ENCODE results near the gene ZSWIM4. TPM values are rescaled to one million over a fixed set of nuclear protein-coding genes. Genes with fewer than 3 reads are reported as not detected.

The ZSWIM4 gene
- total and polyA plus RNA-seq, 2 of the 13 experiments (the other 11 are each of a cell fraction or from before 2014, with no cell fraction given): 0.33 to 0.86 TPM

DNA sequence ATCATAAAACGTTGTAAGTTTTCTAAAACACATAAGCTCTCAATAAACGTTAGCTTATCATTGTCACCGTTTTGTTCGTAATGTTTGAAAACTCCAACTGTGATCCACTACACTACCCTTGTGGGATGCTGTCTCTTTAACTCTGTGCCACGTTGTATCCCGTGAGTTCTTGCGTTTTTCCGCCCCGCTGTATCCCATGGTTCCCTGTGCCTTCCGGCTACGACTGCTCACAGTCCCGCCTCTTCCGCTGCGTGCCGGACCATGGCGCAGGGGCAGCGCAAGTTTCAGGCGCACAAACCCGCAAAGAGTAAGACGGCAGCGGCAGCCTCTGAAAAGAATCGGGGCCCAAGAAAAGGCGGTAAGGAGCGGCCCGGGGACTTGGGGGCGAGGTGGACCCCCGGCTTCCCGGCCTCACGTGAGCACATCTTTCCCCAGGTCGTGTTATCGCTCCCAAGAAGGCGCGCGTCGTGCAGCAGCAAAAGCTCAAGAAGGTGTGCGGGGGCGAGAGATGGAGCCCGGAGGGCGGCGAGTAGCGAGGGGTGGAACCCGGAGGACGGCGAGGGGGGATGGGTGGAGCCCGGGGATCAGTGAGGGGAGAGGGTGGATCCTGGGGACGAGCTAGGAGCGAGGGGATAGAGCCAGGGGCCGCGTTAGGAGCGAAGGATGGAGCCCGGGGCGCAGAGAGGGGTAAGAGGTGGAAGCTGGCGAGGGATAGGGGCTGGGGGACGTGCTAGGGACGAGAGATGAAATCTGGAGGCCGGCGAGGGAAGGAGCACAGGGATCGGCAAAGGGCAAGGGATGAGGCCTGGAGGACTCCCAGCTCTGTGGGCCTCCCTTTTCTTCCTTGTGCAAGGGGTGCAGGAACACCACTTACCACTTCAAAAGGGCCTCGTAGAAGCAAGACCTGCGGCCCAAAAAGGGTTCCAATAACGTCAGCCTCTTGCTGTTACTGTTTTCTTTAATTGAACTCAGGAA lies 20.7 kb upstream of the ZSWIM4 start, which contains the start of gene C19orf53 (continued):
- TF ChIP-seq, protein P1, sequence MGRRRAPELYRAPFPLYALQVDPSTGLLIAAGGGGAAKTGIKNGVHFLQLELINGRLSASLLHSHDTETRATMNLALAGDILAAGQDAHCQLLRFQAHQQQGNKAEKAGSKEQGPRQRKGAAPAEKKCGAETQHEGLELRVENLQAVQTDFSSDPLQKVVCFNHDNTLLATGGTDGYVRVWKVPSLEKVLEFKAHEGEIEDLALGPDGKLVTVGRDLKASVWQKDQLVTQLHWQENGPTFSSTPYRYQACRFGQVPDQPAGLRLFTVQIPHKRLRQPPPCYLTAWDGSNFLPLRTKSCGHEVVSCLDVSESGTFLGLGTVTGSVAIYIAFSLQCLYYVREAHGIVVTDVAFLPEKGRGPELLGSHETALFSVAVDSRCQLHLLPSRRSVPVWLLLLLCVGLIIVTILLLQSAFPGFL (CRISPR knock-in tag; IDR thresholded peaks at IDR 0.05): no peak
- TF ChIP-seq, protein P2, sequence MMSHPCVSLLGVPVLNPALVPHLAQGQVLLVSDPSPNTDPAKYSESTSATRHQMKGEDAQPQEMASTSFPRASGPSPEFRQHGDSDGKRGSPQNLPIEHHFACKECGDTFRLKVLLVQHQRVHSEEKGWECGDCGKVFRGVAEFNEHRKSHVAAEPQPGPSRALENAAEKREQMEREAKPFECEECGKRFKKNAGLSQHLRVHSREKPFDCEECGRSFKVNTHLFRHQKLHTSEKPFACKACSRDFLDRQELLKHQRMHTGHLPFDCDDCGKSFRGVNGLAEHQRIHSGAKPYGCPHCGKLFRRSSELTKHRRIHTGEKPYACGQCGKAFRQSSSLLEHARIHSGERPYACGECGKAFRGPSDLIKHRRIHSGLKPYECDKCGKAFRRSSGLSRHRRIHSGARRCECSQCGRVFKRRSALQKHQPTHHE (CRISPR knock-in tag; IDR thresholded peaks at IDR 0.05; ENCODE audit: borderline replicate concordance): peak; percentile 83; the same call in 1 of the 2 replicates
- TF ChIP-seq HNRNPL (IDR thresholded peaks at IDR 0.05; ENCODE audit: low read depth, low read length) (0 out of 2 replicates have a peak, but pooled peaks have one; percentile 42), ZNF563 (CRISPR knock-in tag; IDR thresholded peaks at IDR 0.05) (no peak), ZNF431 (CRISPR knock-in tag; IDR thresholded peaks at IDR 0.05; ENCODE audit: borderline replicate concordance, low read depth) (peak; percentile 61; the same call in 1 of the 2 replicates), ZMYM3 (CRISPR knock-in tag; IDR thresholded peaks at IDR 0.05) (peak; percentile 91), HOXA5 (CRISPR knock-in tag; IDR thresholded peaks at IDR 0.05) (peak; percentile 85), ZNF18 (CRISPR knock-in tag; IDR thresholded peaks at IDR 0.05; ENCODE audit: insufficient replicate concordance) (no peak), CC2D1A (CRISPR knock-in tag; IDR thresholded peaks at IDR 0.05) (no peak), ZNF615 (CRISPR knock-in tag; IDR thresholded peaks at IDR 0.05; ENCODE audit: borderline replicate concordance) (no peak), AGO2 (optimal IDR thresholded peaks at IDR 0.05; ENCODE audit: low read depth, low read length) (peak; percentile 95), ZNF10 (CRISPR knock-in tag; IDR thresholded peaks at IDR 0.05; ENCODE audit: borderline replicate concordance, low read depth) (no peak), CREB1 (IDR thresholded peaks at IDR 0.05) (peak; percentile 83), CREB1 (CRISPR knock-in tag; IDR thresholded peaks at IDR 0.05) (peak; percentile 97), ZNF253 (CRISPR knock-in tag; IDR thresholded peaks at IDR 0.05; ENCODE audit: borderline replicate concordance) (peak; percentile 64; the same call in 1 of the 2 replicates), ARHGAP35 (CRISPR knock-in tag; IDR thresholded peaks at IDR 0.05; ENCODE audit: borderline replicate concordance) (peak; percentile 73; the same call in 1 of the 2 replicates), ZFX (CRISPR knock-in tag; IDR thresholded peaks at IDR 0.05; ENCODE audit: low read depth) (peak; percentile 74), ATF5 (CRISPR knock-in tag; IDR thresholded peaks at IDR 0.05; ENCODE audit: low read depth) (0 out of 2 replicates have a peak, but pooled peaks have one; percentile 58), NCOA1 (CRISPR knock-in tag; IDR thresholded peaks at IDR 0.05) (no peak)
- TF ChIP-seq, protein P3, sequence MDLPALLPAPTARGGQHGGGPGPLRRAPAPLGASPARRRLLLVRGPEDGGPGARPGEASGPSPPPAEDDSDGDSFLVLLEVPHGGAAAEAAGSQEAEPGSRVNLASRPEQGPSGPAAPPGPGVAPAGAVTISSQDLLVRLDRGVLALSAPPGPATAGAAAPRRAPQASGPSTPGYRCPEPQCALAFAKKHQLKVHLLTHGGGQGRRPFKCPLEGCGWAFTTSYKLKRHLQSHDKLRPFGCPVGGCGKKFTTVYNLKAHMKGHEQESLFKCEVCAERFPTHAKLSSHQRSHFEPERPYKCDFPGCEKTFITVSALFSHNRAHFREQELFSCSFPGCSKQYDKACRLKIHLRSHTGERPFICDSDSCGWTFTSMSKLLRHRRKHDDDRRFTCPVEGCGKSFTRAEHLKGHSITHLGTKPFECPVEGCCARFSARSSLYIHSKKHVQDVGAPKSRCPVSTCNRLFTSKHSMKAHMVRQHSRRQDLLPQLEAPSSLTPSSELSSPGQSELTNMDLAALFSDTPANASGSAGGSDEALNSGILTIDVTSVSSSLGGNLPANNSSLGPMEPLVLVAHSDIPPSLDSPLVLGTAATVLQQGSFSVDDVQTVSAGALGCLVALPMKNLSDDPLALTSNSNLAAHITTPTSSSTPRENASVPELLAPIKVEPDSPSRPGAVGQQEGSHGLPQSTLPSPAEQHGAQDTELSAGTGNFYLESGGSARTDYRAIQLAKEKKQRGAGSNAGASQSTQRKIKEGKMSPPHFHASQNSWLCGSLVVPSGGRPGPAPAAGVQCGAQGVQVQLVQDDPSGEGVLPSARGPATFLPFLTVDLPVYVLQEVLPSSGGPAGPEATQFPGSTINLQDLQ (CRISPR knock-in tag; IDR thresholded peaks at IDR 0.05): no peak; the same call in 1 of the 2 replicates
